ENCODE data around the gene TPM2.

Gene TPM2

GRCh38 chr9:35669331-35670145, 20.2 kb downstream of the TPM2 start:
- Histone ChIP-seq H3K27me3 (ENCODE audit: control insufficient read depth in 1 of 2, insufficient read depth in 2 of 2, low read length in 2 of 2) (no peaks in the 10 kb centered on the region), H3K9me3 (ENCODE audit: low read length) (no peaks in the 10 kb centered on the region), H3K27ac (ENCODE audit: low read depth, low read length) (no peak overlapping the region), H3K4me1 (ENCODE audit: insufficient read depth, low read length) (peaks cover 20% of the 10 kb centered on the region), H3K4me3 (ENCODE audit: low read depth in 1 of 2, low read length in 2 of 2) (no peak overlapping the region), H3K36me3 (ENCODE audit: insufficient read depth, low read length) (no peaks in the 10 kb centered on the region), H3K9ac (ENCODE audit: low read length) (no peak overlapping the region)

GRCh38 chr9:35667939-35668338, 21.8 kb downstream of the TPM2 start:
- Histone ChIP-seq H3K36me3 (ENCODE audit: insufficient read depth, low read length) (no peaks in the 10 kb centered on the region), H3K9me3 (ENCODE audit: low read length) (no peaks in the 10 kb centered on the region), H3K4me3 (ENCODE audit: low read depth in 1 of 2, low read length in 2 of 2) (no peak overlapping the region), H3K27me3 (ENCODE audit: control insufficient read depth in 1 of 2, insufficient read depth in 2 of 2, low read length in 2 of 2) (no peaks in the 10 kb centered on the region), H3K4me1 (ENCODE audit: insufficient read depth, low read length) (peaks cover 9% of the 10 kb centered on the region), H3K9ac (ENCODE audit: low read length) (no peak overlapping the region), H3K27ac (ENCODE audit: low read depth, low read length) (no peak overlapping the region)

- H3K4me3 ChIP-seq (ENCODE audit: low read depth in 1 of 2, low read length in 2 of 2) = no peak overlapping the region
- H3K27ac ChIP-seq (ENCODE audit: low read depth, low read length) = no peak overlapping the region
- H3K9me3 ChIP-seq (ENCODE audit: low read length) = no peaks in the 10 kb centered on the region
- H3K9ac ChIP-seq (ENCODE audit: low read length) = no peak overlapping the region
- no peaks in the 10 kb centered on the region for H3K36me3 ChIP-seq (ENCODE audit: insufficient read depth, low read length)
- peaks cover 19% of the 10 kb centered on the region for H3K4me1 ChIP-seq (ENCODE audit: insufficient read depth, low read length)
- H3K27me3 ChIP-seq (ENCODE audit: control insufficient read depth in 1 of 2, insufficient read depth in 2 of 2, low read length in 2 of 2) = no peaks in the 10 kb centered on the region
These were observed 23.2 kb downstream of the TPM2 start for GRCh38 chr9:35666549-35666948.

- no peaks in the 10 kb centered on the region for H3K27me3 ChIP-seq (ENCODE audit: control insufficient read depth in 1 of 2, insufficient read depth in 2 of 2, low read length in 2 of 2)
- peaks cover 4% of the 10 kb centered on the region for H3K36me3 ChIP-seq (ENCODE audit: insufficient read depth, low read length)
- no peak overlapping the region for H3K9ac ChIP-seq (ENCODE audit: low read length)
- H3K9me3 ChIP-seq (ENCODE audit: low read length) = no peaks in the 10 kb centered on the region
- no peak overlapping the region for H3K4me3 ChIP-seq (ENCODE audit: low read depth in 1 of 2, low read length in 2 of 2)
- H3K4me1 ChIP-seq (ENCODE audit: insufficient read depth, low read length) = peaks cover 19% of the 10 kb centered on the region
- no peak overlapping the region for H3K27ac ChIP-seq (ENCODE audit: low read depth, low read length)
These were observed 23.7 kb downstream of the TPM2 start for GRCh38 chr9:35666045-35666444.

GRCh38 chr9:35665471-35665818, 24.3 kb downstream of the TPM2 start:
- H3K9ac ChIP-seq (ENCODE audit: low read length) = no peak overlapping the region
- peaks cover 25% of the 10 kb centered on the region for H3K4me1 ChIP-seq (ENCODE audit: insufficient read depth, low read length)
- H3K27ac ChIP-seq (ENCODE audit: low read depth, low read length) = peak overlapping the region; percentile 76
- peaks cover 10% of the 10 kb centered on the region for H3K36me3 ChIP-seq (ENCODE audit: insufficient read depth, low read length)
- no peaks in the 10 kb centered on the region for H3K9me3 ChIP-seq (ENCODE audit: low read length)
- peak overlapping the region; percentile 25 to 59 for H3K4me3 ChIP-seq (ENCODE audit: low read depth in 1 of 2, low read length in 2 of 2)
- no peaks in the 10 kb centered on the region for H3K27me3 ChIP-seq (ENCODE audit: control insufficient read depth in 1 of 2, insufficient read depth in 2 of 2, low read length in 2 of 2)

- peak within 1 kb of the TSS; percentile 76 for H3K27ac ChIP-seq (ENCODE audit: low read depth, low read length)
- no peaks in the 10 kb centered on the region for H3K27me3 ChIP-seq (ENCODE audit: control insufficient read depth in 1 of 2, insufficient read depth in 2 of 2, low read length in 2 of 2)
- peaks cover 17% of the 10 kb centered on the region for H3K36me3 ChIP-seq (ENCODE audit: insufficient read depth, low read length)
- H3K4me3 ChIP-seq (ENCODE audit: low read depth in 1 of 2, low read length in 2 of 2) = peak within 1 kb of the TSS; percentile 25 to 59
- no peaks in the 10 kb centered on the region for H3K9me3 ChIP-seq (ENCODE audit: low read length)
- peak within 1 kb of the TSS; percentile 54 for H3K9ac ChIP-seq (ENCODE audit: low read length)
- peaks cover 31% of the 10 kb centered on the region for H3K4me1 ChIP-seq (ENCODE audit: insufficient read depth, low read length)
These were observed 24.9 kb downstream of the TPM2 start, which contains the start of gene ARHGEF39 for GRCh38 chr9:35664531-35665470. Gene ARHGEF39, minus strand, starts transcription at chr9:35665195. Its CDS starts 26 bp downstream, at chr9:35665169.

- H3K4me3 ChIP-seq (ENCODE audit: low read depth in 1 of 2, low read length in 2 of 2) = no peak overlapping the region
- H3K27me3 ChIP-seq (ENCODE audit: control insufficient read depth in 1 of 2, insufficient read depth in 2 of 2, low read length in 2 of 2) = no peaks in the 10 kb centered on the region
- H3K27ac ChIP-seq (ENCODE audit: low read depth, low read length) = peak overlapping the region; percentile 92
These were observed 27.3 kb downstream of the TPM2 start for GRCh38 chr9:35662437-35662836.

GRCh38 chr9:35661756-35662350, 27.9 kb downstream of the TPM2 start:
- H3K4me1 ChIP-seq (ENCODE audit: insufficient read depth, low read length) = peaks cover 41% of the 10 kb centered on the region
- no peak overlapping the region for H3K9ac ChIP-seq (ENCODE audit: low read length)

More at GRCh38 chr9:35662437-35662836, 27.3 kb downstream of the TPM2 start:
- Histone ChIP-seq H3K9ac (ENCODE audit: low read length) (no peak overlapping the region), H3K36me3 (ENCODE audit: insufficient read depth, low read length) (peaks cover 17% of the 10 kb centered on the region), H3K9me3 (ENCODE audit: low read length) (no peaks in the 10 kb centered on the region), H3K4me1 (ENCODE audit: insufficient read depth, low read length) (peaks cover 41% of the 10 kb centered on the region)

GRCh38 chr9:35660966-35661415, 28.7 kb downstream of the TPM2 start:
- Histone ChIP-seq H3K4me3 (ENCODE audit: low read depth in 1 of 2, low read length in 2 of 2) (peak overlapping the region in 1 of 2 donors; percentile 92), H3K36me3 (ENCODE audit: insufficient read depth, low read length) (peaks cover 17% of the 10 kb centered on the region), H3K4me1 (ENCODE audit: insufficient read depth, low read length) (peaks cover 41% of the 10 kb centered on the region), H3K9me3 (ENCODE audit: low read length) (no peaks in the 10 kb centered on the region), H3K27me3 (ENCODE audit: control insufficient read depth in 1 of 2, insufficient read depth in 2 of 2, low read length in 2 of 2) (no peaks in the 10 kb centered on the region), H3K27ac (ENCODE audit: low read depth, low read length) (peak overlapping the region; percentile 92), H3K9ac (ENCODE audit: low read length) (peak overlapping the region; percentile 99)

More at GRCh38 chr9:35661756-35662350, 27.9 kb downstream of the TPM2 start:
- Histone ChIP-seq H3K27ac (ENCODE audit: low read depth, low read length) (peak overlapping the region; percentile 92), H3K4me3 (ENCODE audit: low read depth in 1 of 2, low read length in 2 of 2) (no peak overlapping the region), H3K36me3 (ENCODE audit: insufficient read depth, low read length) (peaks cover 17% of the 10 kb centered on the region), H3K27me3 (ENCODE audit: control insufficient read depth in 1 of 2, insufficient read depth in 2 of 2, low read length in 2 of 2) (no peaks in the 10 kb centered on the region), H3K9me3 (ENCODE audit: low read length) (no peaks in the 10 kb centered on the region)

- Histone ChIP-seq H3K9me3 (ENCODE audit: low read length) (no peaks in the 10 kb centered on the region), H3K9ac (ENCODE audit: low read length) (peak overlapping the region; percentile 99), H3K4me1 (ENCODE audit: insufficient read depth, low read length) (peaks cover 35% of the 10 kb centered on the region), H3K27ac (ENCODE audit: low read depth, low read length) (peak overlapping the region; percentile 92), H3K4me3 (ENCODE audit: low read depth in 1 of 2, low read length in 2 of 2) (peak overlapping the region; percentile 92 to 93), H3K36me3 (ENCODE audit: insufficient read depth, low read length) (peaks cover 17% of the 10 kb centered on the region), H3K27me3 (ENCODE audit: control insufficient read depth in 1 of 2, insufficient read depth in 2 of 2, low read length in 2 of 2) (no peaks in the 10 kb centered on the region)
These were observed 30.4 kb downstream of the TPM2 start for GRCh38 chr9:35659340-35659739.

- peak overlapping the region; percentile 99 for H3K9ac ChIP-seq (ENCODE audit: low read length)
- H3K36me3 ChIP-seq (ENCODE audit: insufficient read depth, low read length) = peaks cover 17% of the 10 kb centered on the region
- peaks cover 33% of the 10 kb centered on the region for H3K4me1 ChIP-seq (ENCODE audit: insufficient read depth, low read length)
- no peaks in the 10 kb centered on the region for H3K27me3 ChIP-seq (ENCODE audit: control insufficient read depth in 1 of 2, insufficient read depth in 2 of 2, low read length in 2 of 2)
- no peaks in the 10 kb centered on the region for H3K9me3 ChIP-seq (ENCODE audit: low read length)
- peak overlapping the region; percentile 92 to 93 for H3K4me3 ChIP-seq (ENCODE audit: low read depth in 1 of 2, low read length in 2 of 2)
- H3K27ac ChIP-seq (ENCODE audit: low read depth, low read length) = peak overlapping the region; percentile 92
These were observed 30.8 kb downstream of the TPM2 start for GRCh38 chr9:35658968-35659220.
